Measurements from ENCODE around the gene MYEOV.

Gene MYEOV

DNA sequence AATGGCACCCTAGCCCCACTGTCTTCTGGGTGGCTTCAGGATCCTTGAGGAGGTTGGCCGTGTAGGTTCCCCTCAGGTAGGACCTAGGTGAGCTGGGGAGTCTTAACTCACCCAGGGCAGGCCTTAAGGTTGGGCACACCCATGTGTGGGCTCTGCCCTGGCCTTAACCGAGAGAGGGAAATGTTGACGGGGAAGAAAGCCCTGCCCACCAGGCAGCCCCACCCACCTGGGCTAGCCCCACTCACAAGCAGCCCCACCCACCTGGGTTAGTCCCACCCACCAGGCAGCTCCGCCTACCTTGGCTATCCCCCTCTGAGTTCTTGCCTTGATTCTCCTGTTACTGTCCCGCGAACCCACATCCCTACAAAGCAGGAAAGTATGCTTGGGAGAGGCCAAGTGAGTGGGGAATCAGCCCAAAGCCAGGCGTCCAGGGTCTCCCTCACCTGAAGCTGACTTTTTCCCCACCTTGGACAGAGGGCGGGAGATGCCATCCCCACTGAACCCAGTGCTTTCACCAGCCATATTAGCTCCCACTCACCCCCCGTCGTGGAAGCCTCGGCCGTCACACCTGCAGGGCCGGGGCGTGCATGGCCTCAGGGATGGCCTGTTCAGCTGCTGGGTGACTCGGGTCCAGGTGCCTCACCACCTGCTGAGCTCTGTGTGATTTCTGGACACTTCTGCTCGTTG lies at the start of gene MYEOV:
Gene MYEOV, plus strand, starts transcription at position 337 of the 687 bp plus-strand sequence. CDS start 1,200 bp downstream, outside the sequence.
- DNase-seq (ENCODE audit: low read depth in 2 of 2), result no peak

DNA sequence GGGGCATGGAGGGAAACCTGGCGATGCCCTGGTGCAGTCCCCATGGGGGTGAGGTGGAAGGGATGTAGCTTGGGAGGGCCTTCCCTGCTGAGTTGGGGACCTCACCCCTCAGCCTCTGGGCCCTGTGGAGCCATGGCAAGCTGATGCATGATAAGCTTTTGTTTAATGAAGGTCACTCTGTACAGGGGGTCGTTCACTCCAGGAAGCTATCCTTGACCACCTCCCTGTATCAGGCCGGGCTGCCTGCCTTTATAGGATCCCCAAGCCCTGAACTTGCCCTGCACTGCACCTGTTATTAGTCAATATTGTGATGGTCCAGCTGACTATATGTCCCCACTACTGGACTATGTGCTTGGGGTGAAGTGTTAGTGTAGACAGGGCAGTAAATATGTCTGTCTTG lies 49.7 kb upstream of the MYEOV start:
- DNase-seq (ENCODE audit: low read depth in 2 of 2), result no peak

DNA sequence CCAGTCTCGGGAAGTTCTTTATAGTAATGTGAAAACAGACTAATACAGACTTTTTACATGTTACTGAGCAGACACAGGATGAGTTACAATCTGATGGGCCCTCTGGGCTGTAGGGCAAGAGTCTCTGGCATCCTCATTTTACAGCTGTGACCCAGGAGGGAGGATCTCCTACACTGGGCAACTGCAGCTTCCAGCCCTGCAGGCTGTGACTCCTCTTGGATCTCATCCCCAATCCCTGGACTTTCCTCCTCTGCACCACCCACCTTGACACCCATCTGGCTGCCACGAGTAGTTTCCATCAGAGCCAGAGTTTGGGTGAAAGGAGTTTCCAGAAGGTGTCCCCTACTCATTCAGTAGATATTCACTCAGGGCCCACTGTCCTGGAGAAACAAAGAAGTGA lies 48.9 kb upstream of the MYEOV start:
- DNase-seq (ENCODE audit: low read depth in 2 of 2), result no peak

DNA sequence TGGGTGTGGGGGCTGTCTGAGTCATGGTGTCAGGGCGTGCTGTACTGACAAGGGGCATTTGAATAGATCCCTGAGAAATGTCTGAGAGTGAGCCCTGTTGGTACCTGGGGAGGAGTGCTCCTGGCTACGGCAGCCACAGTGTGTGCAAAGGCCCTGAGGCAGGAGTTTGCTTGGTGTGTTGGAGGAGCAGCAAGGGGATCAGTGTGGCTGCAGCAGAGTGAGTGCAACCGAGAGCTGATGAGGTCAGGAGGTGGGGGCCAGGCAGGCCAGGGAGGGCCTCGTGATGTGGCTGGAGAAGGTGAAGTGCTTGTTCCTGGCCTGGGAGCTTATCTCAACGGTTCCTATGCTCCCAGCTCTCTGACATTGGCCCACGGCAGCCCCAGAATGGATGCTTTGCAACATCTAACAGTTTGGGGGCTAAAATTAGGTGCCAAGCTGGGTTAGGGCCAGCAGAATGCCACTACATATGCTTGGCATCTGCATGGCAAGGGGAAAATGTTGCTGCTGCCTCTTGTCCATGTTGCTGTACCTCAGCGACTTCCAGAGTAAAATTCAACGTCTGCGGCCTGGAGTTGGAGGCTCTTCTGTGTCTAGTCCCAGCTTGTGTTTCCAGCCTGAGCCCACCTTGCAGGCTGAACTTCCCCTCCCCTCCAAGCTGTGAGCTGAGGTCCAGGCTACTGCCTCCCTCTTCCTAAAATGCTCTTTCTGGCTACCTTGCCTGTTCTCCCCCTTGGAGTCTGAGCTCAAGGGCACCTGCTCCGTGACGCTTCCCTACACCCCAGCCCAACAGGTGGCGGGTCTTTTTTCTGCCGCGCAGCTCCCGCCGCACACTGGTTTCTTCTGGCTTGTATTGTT lies 48.2 kb upstream of the MYEOV start:
- DNase-seq (ENCODE audit: low read depth in 2 of 2), result no peak

DNA sequence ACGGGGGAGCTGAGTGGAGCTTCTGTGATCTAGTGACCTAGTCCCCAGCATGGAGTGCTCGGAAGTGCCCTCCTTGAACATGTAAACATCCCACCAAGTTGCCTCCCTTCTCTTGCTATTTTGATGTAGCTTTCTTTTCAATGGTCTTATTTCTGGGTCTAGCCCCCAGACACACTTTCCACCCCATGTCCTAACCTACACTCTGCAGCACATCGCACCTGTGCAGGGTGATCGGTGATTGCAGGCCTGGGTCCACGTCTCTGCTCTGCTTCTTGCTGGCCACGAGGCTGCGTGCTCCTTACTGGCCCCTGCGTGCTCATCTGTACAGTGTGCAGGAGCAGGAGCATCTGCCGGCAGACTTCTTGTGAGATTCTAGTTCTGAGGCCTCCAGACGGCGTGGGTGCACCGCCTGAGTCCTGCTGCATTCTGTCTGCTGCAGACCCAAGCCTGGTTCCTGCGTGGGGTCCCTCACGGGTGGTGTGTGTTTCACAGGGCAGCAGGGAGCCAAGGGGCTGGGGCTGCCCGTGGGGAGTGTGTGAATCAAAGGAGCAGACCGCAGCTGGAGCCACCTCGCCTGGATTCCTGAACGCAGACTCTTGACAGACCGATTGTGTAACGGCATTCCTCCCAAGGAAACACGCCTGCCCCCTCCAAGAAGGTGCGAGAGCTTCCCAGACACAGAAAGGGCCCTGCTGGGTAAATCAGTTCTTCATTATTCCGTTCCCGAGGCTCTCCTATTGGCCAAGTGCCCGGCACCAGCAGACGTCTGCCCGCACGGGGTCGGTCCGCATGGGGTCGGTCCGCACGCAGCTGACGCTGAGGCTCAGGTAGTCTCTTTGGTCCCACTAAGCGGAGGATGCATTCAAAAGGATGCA lies 44.4 kb upstream of the MYEOV start:
- DNase-seq (ENCODE audit: low read depth in 2 of 2), result no peak

DNA sequence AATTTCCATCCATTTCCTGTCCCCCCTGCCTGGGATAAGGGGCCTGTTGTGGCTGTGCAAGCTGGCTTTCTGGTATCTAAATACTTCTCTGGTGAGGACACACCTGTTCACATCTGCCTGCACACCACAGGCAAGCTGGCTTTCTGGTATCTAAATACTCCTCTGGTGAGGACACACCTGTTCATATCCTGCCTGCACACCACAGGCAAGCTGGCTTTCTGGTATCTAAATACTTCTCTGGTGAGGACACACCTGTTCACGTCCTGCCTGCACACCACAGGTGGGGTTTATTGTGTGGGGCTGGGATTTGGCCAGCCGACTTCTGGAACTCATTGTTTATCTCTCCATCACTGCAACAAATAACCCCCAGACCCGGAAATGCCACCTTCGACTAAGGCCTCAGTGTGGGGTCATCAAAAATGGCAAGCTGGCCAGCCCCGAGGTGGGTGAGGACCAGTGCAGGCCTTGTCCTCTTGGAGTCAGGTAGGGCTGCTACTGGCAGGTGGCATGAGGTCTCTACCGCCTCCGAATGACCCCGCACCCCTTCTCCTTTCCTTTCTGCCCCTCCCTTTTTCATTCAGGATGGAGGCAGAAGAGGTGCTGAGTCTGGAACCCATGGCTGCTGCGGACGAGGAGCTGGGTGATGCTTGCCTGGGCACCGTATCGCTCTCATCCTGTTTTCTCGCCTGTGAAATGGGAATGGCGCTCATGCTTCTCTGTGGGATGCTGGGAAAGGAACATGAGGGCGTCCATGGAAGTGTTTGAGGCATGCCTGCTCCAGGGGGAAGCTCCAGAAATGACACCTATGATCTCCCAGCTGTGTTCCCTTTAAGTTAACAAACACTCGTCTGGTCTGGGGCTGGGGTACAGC lies 43.5 kb upstream of the MYEOV start:
- DNase-seq (ENCODE audit: low read depth in 2 of 2), result no peak

DNA sequence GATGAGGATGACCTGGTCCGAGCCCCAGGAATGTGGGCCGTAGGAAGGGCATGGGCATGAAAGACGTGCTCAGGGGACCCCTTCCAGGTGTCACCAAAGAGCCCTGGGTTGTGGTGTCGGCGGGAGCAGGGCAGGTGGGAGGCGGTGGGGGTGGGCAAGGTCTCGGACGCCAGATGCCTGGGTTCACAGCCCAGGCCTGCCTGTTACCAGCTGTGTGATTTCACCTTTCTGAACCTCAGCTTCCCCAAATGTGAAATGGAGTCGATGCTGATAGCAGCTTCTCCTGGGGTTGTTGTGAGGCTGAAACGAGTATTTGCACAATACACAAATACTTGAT lies 42.9 kb upstream of the MYEOV start:
- DNase-seq (ENCODE audit: low read depth in 2 of 2), result no peak

DNA sequence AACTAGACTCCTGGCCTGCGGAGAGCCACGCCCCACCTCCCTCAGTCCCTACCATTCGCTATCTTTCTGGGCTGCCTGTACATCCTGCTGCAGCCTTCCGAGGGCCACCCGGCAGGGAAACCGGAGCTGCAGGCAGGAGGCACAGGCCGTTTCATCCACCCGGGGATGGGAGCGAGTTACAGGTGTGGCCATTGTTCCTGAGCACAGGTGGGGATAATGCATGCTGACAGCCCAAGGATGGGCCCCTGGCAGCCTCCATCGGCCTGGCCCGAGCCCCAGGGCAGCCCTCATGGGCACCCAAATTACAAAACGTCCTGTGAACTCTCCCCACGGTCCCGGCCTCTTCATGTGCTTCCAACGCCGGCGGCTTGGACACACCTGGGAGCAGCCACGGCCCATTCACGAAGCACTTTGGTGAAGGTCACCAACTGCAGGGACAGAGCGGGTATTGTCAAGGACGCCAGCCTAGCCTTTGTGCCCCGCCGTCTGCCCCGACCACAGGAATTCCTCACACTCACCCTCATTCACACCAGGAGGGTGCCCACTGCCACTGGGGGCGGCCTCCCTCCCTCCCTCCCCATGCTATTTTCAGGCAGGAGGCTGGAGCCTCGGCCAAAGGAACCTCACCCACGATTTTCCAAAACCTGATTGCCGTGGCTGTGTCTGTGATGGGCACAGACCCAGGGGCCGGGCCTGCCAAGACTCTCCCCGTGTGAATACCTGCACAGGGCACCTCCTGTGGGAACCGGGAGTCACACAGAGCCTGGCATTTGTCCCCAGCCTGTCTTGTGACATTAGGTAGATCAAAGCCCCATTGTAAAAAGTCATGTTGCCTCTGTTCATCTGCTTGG lies 42.1 kb upstream of the MYEOV start:
- no peak for DNase-seq (ENCODE audit: low read depth in 2 of 2)

DNA sequence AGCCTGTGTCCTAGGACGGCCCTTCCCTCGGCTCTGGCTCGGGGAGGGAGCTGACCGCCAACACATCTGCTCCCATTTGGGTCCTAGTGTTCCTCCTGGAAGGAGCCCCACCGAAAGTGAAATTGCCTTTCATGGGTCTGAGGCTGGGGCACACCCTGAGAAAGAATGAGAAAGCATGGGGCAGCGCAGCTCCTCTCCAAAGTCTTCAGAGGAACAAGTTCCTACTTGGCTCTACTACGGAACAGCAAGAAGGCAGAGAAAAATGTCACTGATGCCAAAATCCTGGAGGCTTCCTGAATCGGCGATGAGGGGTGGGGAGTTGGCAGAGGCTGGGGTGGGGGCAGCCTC lies 41.5 kb upstream of the MYEOV start:
- DNase-seq (ENCODE audit: low read depth in 2 of 2), result no peak

DNA sequence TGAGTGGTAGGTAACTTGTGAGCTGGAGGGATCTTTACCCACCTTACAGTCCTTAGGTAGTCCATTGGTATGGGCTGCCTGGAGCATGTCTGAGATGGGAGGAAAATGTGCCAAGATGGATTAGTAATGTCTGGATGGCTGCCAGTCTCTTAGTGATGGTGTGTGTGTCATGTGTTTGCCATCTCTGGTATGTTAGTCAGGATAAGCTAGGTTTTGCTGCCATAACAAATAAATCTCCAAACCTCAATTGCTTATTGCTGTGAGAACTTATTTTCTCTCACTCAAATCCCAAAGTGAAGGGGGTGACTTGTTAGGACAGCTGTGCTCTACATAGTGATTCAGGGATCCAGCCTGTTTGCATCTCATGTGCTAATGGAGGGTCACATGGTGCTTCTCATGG lies 40.9 kb upstream of the MYEOV start:
- DNase-seq (ENCODE audit: low read depth in 2 of 2), result no peak

DNA sequence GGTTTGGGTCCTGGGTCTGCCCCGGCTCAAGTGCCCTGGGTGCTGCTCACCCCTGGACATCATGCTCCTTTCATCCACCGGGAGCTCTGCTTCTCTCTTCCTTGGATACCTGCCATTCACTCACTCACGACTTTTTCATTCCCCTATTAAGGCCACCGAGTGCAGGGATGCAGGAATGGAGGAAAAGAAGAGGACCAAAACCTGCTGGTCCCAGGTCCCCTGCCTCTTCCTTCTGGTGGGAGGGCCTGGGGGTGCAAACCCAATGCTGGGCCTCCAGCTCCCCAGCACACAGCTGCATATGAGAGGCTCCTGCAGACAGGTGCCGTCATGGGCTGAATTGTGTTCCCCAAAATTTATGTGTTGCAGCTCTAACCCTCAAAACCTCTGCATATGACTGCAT lies 36.8 kb upstream of the MYEOV start:
- no peak for DNase-seq (ENCODE audit: low read depth in 2 of 2)

DNA sequence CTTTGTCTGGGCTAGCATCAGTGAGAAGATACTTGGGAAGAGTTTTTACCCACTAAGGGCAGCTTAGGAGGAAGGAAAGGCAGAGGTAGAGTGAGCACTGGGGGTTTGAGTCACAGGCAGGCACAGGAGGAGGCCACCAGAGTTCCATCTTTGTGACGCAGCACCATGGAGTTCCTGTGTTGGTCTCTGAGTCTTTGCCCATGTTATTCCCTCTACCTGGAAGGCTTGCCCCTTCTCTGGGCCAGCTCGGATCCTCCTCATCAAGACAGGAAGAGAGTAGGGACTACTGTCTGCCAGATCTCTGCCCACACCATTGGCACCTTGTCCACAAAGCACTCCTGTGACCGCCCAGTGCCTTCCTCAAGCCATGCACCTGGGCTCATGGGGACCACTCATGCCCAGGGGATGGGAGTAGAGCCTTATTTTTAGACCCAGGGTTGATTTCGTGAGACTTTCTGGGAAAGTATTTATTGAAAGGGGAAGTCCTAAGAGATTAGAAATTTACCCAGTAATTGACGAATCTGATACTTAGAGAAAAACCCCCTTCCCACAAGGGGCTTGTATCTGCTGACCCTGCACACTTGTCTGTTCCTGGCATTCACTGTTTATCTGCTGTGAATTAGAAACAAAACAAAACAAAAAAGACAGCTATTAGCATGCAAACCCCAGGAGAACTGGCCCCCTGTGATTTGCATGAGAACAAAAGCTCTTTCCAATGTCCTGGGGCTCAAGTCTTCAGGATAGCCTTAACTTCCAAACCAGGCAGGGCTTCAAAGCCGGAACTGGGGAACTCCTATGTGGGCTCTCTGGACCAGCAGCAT lies 35.9 kb upstream of the MYEOV start:
- DNase-seq (ENCODE audit: low read depth in 2 of 2), result no peak

DNA sequence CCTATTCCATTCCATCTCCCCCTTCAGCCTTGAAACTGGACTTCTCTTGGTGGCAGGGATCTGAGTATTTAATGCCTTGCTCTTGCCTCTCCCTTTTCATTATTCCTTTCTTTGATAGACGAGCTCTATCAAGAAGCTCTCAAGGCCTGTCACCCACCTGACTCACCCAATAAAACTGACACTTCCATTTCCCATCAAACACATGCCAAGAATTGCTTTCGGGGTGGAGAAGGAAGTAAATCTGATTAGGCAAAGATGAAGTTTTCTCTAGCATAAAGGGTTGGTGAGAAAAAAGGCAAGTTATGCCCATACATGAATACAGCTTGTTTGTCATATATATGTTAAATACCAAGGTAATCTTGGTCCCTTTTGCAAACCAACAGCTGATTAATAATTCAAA lies 34.9 kb upstream of the MYEOV start:
- DNase-seq (ENCODE audit: low read depth in 2 of 2), result no peak

DNA sequence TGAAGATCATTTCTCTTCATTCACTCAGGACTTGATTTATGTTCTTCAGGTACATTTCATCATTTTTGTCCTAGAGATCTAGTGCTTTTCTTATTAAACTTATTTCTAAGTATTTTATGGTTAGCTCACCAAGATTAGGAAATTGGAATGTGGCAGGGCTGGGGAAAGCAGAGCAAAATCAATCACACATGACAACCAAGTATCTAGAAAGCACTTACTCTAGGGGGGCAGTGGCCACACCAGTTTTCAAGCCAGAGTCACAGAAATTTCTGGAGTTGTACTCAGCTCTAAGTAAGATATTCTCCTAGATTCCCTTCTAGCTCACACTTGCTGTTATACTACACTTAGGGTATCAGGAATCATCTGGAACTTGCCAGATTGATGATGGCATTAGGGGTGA lies 33.3 kb upstream of the MYEOV start:
- DNase-seq (ENCODE audit: low read depth in 2 of 2), result no peak

DNA sequence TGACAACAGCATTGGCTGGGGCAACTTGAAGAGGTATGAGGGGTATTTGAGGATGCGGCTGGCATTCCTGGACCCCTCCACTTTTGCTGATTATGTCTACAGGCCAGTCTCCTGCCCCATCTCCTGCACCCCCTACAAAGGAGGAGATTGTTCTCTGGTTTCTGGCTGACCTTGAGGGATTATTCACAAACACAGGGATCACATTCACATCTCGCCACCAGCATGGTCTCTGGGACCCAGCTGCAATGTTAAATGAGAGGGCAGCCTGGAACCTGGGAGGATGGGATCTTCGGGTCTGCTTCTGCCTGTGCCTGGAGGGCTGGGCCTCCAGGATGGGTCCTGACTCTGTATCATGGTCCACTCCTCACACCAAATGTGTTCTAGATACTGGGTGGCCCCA lies 32.8 kb upstream of the MYEOV start:
- no peak for DNase-seq (ENCODE audit: low read depth in 2 of 2)

DNA sequence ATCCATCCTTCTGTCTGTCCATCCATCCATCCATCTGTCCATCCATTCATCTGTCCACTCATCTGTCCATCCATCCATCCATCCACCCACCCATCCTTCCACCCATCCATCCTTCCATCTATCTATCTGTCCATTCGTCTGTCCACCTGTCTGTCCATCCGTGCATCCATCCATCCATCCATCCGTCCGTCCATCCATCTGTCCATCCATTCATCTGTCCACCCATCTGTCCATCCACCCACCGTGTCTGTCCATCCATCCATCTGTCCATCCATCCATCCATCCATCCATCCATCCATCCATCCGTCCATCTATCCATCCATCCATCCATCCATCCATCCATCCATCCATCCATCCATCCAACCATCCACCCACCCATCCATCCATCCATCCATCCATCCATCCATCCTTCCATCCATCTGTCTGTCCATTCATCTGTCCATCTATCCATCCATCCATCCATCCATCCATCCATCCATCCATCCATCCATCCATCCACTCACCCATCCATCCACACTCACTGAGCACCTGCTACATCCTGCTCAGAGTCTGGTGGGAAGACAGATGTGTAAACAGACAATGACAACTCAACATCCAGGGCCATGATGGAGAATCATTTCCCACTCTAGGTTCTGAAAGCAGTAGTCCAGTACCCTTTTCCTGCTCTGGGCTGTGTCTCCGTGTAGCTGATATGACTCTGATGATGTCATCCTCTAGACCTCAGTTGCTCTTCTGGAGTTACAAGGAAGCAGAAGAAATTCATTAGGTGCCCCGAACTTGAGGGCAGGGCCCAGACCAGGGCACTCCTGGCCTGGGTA lies 30.8 kb upstream of the MYEOV start:
- no peak for DNase-seq (ENCODE audit: low read depth in 2 of 2)

DNA sequence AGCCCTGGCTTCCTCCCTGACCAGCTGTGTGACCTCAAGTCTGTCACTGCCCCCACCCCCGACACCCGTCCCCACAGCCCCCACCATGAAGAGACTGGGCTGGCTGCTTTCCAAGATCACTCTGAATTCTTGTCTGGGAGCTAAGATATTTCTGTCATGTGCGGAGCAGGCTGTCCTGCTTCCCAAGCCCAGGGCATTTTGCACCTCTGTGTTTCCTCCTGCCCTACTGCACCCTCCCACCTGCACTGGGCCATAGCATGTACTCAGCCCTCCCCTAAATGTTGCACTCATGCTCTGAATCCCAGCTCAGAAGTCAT lies 30.3 kb upstream of the MYEOV start:
- DNase-seq (ENCODE audit: low read depth in 2 of 2), result no peak

DNA sequence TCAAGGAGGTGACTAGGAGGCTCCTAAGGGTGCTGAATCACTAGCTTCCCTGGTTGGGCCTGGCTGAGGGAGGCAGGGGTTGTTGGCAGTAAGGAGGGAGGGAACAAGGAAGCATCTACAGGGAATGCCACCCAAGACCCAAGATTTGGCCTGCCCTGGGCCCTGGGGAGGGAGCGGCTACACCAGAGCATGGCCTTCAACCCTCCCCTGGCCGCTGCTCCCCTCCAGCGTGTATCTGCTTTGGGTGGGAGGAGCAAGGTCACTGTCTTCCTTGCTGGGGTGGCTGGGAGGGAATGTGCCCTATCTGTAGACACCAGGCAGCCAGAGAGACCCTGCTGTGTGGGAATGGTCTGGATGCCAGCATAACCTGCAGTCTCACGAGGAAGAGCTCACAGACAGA lies 29.5 kb upstream of the MYEOV start:
- no peak for DNase-seq (ENCODE audit: low read depth in 2 of 2)

DNA sequence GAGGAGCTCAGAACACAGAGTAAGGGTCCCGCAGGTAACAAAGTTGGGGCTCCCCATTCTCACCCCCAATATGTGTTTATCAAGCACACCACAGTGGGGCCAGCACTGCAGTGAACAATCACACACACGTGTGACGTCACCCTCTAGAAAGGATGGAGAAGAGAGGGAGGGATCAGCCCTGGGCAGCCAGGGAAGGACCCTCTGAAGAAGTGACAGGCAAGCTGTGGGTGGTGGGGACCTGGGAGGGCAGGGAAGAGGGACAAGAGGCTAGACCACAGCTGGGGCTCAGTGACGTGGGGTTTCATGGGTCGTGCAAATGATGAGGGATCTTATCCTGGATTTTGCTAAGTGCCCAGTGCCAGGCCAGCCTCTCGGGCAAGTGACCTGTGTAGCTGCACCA lies 28.7 kb upstream of the MYEOV start:
- DNase-seq (ENCODE audit: low read depth in 2 of 2), result no peak

All from stimulated activated CD4-positive, alpha-beta T cell treated with anti-CD3 and anti-CD28 coated beads, Interleukin-1b, Interleukin-23, amount 100 ng/mL, for 4 hours (primary cell).